WTC11 (cell line): ENCODE data around the gene MKNK2.

Experiments used
- ETV6 ChIP-seq: sonication (generic); formaldehyde crosslinking; IDR thresholded peaks from 2 replicates; pipeline ENCODE4 v1.8.1; 2022; ENCODE audit warnings: mild to moderate bottlenecking, missing genetic modification reagents
- TF ChIP-seq, protein P1 (sequence below): fragments of 200-600 bp; IDR thresholded peaks from 2 replicates; pipeline ENCODE4 v1.8.0; 2022; ENCODE audit warnings: antibody characterized with exemption
- TF ChIP-seq, protein P2 (sequence below): sonication (generic); formaldehyde crosslinking; IDR thresholded peaks from 2 replicates; pipeline ENCODE4 v1.8.0; 2022; ENCODE audit warnings: mild to moderate bottlenecking, missing genetic modification reagents
- TF ChIP-seq, protein P3 (sequence below): fragments of 250-450 bp; sonication (Bioruptor Pico); IDR thresholded peaks from 2 replicates; pipeline ENCODE4 v1.9.0; 2021; ENCODE audit warnings: mild to moderate bottlenecking

DNA sequence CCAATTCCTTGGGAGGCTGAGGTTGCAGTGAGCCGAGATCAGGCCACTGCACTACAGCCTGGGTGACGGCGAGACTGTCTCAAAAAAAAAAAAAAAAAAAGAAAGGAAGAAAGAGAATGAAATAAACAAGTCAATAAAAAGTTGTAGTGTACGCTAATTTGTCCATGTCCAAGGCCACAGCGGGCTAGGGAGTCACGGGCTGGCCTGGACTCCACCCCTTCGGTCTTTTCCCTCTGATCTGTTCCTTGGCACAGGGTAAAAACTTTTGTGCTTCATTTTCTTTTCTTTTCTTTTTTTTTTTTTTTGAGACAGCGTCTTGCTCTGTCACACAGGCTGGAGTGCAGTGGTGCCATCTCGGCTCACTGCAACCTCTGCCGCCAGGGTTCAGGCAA lies 19.4 kb upstream of the MKNK2 start:
- TF ChIP-seq, protein P1, sequence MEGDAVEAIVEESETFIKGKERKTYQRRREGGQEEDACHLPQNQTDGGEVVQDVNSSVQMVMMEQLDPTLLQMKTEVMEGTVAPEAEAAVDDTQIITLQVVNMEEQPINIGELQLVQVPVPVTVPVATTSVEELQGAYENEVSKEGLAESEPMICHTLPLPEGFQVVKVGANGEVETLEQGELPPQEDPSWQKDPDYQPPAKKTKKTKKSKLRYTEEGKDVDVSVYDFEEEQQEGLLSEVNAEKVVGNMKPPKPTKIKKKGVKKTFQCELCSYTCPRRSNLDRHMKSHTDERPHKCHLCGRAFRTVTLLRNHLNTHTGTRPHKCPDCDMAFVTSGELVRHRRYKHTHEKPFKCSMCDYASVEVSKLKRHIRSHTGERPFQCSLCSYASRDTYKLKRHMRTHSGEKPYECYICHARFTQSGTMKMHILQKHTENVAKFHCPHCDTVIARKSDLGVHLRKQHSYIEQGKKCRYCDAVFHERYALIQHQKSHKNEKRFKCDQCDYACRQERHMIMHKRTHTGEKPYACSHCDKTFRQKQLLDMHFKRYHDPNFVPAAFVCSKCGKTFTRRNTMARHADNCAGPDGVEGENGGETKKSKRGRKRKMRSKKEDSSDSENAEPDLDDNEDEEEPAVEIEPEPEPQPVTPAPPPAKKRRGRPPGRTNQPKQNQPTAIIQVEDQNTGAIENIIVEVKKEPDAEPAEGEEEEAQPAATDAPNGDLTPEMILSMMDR = no peak
- TF ChIP-seq, protein P2, sequence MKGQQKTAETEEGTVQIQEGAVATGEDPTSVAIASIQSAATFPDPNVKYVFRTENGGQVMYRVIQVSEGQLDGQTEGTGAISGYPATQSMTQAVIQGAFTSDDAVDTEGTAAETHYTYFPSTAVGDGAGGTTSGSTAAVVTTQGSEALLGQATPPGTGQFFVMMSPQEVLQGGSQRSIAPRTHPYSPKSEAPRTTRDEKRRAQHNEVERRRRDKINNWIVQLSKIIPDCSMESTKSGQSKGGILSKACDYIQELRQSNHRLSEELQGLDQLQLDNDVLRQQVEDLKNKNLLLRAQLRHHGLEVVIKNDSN (CRISPR knock-in tag) = no peak
- no peak for TF ChIP-seq ETV6
- TF ChIP-seq, protein P3, sequence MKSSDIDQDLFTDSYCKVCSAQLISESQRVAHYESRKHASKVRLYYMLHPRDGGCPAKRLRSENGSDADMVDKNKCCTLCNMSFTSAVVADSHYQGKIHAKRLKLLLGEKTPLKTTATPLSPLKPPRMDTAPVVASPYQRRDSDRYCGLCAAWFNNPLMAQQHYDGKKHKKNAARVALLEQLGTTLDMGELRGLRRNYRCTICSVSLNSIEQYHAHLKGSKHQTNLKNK (CRISPR knock-in tag) = no peak
